NCI-H1694 treated with DMSO at 0.1 percent for 48 hours (cell line): ENCODE data around the gene ECHDC3.
"Not testable (repeated sequence)": the region's sequence is repeated elsewhere in the genome, so short reads cannot be mapped to it uniquely, and the experiment has no call there.

Experiments used
- DNase-seq: peaks from one replicate; lab custom pipeline; 2025; lab: John Stamatoyannopoulos, UW

Gene ECHDC3

GRCh38 chr10:11716686-11717085 is 25.5 kb upstream of the ECHDC3 start:
- DNase-seq = no peak

GRCh38 chr10:11719496-11720259 is 22.5 kb upstream of the ECHDC3 start:
- no peak for DNase-seq

- no peak for DNase-seq
Observed at GRCh38 chr10:11720260-11720741, 21.9 kb upstream of the ECHDC3 start.

- no peak for DNase-seq
Observed at GRCh38 chr10:11721806-11722205, 20.4 kb upstream of the ECHDC3 start.

- DNase-seq = no peak
Observed at GRCh38 chr10:11723359-11723758, 18.8 kb upstream of the ECHDC3 start.

GRCh38 chr10:11724938-11725776 is 17.0 kb upstream of the ECHDC3 start:
- peak; percentile 71 for DNase-seq

GRCh38 chr10:11725912-11726311 is 16.3 kb upstream of the ECHDC3 start:
- DNase-seq = no peak

GRCh38 chr10:11727563-11727962 is 14.6 kb upstream of the ECHDC3 start:
- DNase-seq = no peak

- DNase-seq = no peak
Observed at GRCh38 chr10:11728353-11728752, 13.8 kb upstream of the ECHDC3 start.

- DNase-seq = no peak
Observed at GRCh38 chr10:11729790-11730315, 12.3 kb upstream of the ECHDC3 start.

GRCh38 chr10:11730779-11731178 is 11.4 kb upstream of the ECHDC3 start:
- no peak for DNase-seq

GRCh38 chr10:11736767-11737166 is 5.4 kb upstream of the ECHDC3 start:
- DNase-seq = not testable (repeated sequence)

GRCh38 chr10:11737258-11738032 is 4.7 kb upstream of the ECHDC3 start:
- not testable (repeated sequence) for DNase-seq

GRCh38 chr10:11740907-11741306 is 1.3 kb upstream of the ECHDC3 start:
- no peak for DNase-seq

GRCh38 chr10:11741608-11742007 is 574 bp upstream of the ECHDC3 start:
- no peak for DNase-seq

GRCh38 chr10:11742779-11743298 is 657 bp downstream of the ECHDC3 start:
- DNase-seq = no peak

GRCh38 chr10:11743461-11744338 is 1.5 kb downstream of the ECHDC3 start:
- DNase-seq = no peak

- DNase-seq = no peak
Observed at GRCh38 chr10:11745045-11745444, 2.9 kb downstream of the ECHDC3 start.

- DNase-seq = no peak
Observed at GRCh38 chr10:11746883-11747539, 4.8 kb downstream of the ECHDC3 start.

- no peak for DNase-seq
Observed at GRCh38 chr10:11748866-11749265, 6.7 kb downstream of the ECHDC3 start.
